Suprapubic skin (tissue), 4 donors: ENCODE measurements around the gene BICC1.

ENCODE experiments used
- CTCF ChIP-seq, 2 donors: fragments of 200-600 bp in 1 of 2; fragments of 450-650 bp in 1 of 2; sonication (generic) in 1 of 2; IDR thresholded peaks; one replicate each; pipeline ENCODE4 v1.5.1; 2016 to 2019; ENCODE audit warnings: antibody characterized with exemption in 2 of 2, mild to moderate bottlenecking in 1 of 2, moderate library complexity in 1 of 2
- EP300 ChIP-seq: sonication (generic); formaldehyde crosslinking; IDR thresholded peaks from one replicate; pipeline ENCODE4 v1.6.1; 2017; ENCODE audit warnings: antibody characterized with exemption
- POLR2AphosphoS5 ChIP-seq, 3 donors: sonication (generic); formaldehyde crosslinking; IDR thresholded peaks; one replicate each; pipeline ENCODE4 v1.6.1; 2017; ENCODE audit warnings: antibody characterized with exemption in 3 of 3

DNA sequence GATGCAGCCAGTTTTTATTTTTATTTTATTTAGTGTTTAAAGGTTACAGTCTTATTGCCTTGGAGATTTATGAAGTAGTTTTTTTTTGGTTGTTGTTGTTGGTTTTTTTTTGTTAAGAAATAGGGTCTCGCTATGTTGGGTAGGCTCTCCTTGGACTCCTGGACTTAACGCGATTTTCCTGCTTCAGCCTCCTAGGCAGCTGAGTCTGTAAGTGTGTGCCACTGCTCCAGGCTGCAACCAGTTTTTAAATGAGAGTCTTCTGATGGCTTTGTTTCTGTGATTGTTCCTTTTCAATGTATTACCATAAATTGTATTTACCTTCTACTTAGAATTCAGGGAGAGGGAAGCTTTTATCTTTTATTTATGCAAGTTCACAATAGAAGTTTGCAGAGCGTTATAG is 62.8 kb downstream of the BICC1 start:
- no peak for TF ChIP-seq CTCF (IDR thresholded peaks at IDR 0.05)
- TF ChIP-seq EP300 = no peak
- no peak for TF ChIP-seq POLR2AphosphoS5 (IDR thresholded peaks at IDR 0.05)
